Central memory CD8-positive, alpha-beta T cell (primary cell): Measurements from ENCODE around the gene SUSD4.
"Not testable (repeated sequence)": the region's sequence is repeated elsewhere in the genome, so short reads cannot be mapped to it uniquely, and the experiment has no call there.

Source experiments
- ATAC-seq: fragments of 150-1000 bp; cut with Tn5 transposase; replicated peaks from 2 replicates; pipeline ENCODE4 v1.10.0; 2022; ENCODE audit warnings: mild to moderate bottlenecking, moderate FRiP score, moderate number of reproducible peaks; ENCODE audit not compliant: poor library complexity, severe bottlenecking; ENCODE audit errors: extremely low read depth
- DNase-seq, 2 donors: peaks; one replicate each; pipeline ENCODE4 v3.0.0; 2021; ENCODE audit warnings: low spot score in 2 of 2
- H3K27ac Mint-ChIP-seq: one replicate; pipeline ENCODE4 v1.8.0; 2022; ENCODE audit warnings: low read depth, mild to moderate bottlenecking, moderate library complexity, mixed read lengths
- H3K27me3 Mint-ChIP-seq: one replicate; pipeline ENCODE4 v1.8.0; 2022; ENCODE audit warnings: mixed read lengths
- H3K36me3 Mint-ChIP-seq: one replicate; pipeline ENCODE4 v1.8.0; 2022; ENCODE audit warnings: mild to moderate bottlenecking, moderate library complexity, mixed read lengths; ENCODE audit not compliant: insufficient read depth
- H3K4me1 Mint-ChIP-seq: one replicate; pipeline ENCODE4 v1.8.0; 2022; ENCODE audit warnings: mixed read lengths
- H3K4me3 Mint-ChIP-seq: one replicate; pipeline ENCODE4 v1.8.0; 2022; ENCODE audit warnings: mild to moderate bottlenecking, moderate library complexity, mixed read lengths
- H3K9me3 Mint-ChIP-seq: one replicate; pipeline ENCODE4 v1.8.0; 2022; ENCODE audit warnings: mixed read lengths

Gene SUSD4

DNA sequence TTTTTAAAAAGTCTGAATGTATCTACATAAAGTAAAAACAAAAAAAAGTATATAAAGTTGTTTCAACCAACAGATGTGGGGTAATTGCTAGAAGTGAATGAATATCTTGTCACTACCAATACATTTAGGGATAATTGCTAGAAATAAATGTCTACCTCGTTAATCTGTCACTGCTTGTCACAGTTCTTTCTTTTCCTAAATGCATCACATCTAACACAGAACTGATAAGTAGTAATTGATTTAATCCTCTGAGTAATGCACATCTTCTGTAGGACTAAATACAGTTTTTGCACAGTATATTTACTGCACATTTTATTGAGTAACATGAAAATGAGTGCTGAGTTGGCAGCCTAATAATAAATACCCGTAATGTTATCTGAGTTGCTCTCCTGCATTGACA is 72.2 kb downstream of the SUSD4 start:
- DNase-seq (no peak), ATAC-seq (no peak)
- Mint-ChIP-seq H3K9me3 (no peaks in the 10 kb centered on the region), H3K36me3 (no peaks in the 10 kb centered on the region), H3K4me3 (no peak overlapping the region), H3K27ac (no peak overlapping the region), H3K27me3 (no peaks in the 10 kb centered on the region), H3K4me1 (no peaks in the 10 kb centered on the region)

DNA sequence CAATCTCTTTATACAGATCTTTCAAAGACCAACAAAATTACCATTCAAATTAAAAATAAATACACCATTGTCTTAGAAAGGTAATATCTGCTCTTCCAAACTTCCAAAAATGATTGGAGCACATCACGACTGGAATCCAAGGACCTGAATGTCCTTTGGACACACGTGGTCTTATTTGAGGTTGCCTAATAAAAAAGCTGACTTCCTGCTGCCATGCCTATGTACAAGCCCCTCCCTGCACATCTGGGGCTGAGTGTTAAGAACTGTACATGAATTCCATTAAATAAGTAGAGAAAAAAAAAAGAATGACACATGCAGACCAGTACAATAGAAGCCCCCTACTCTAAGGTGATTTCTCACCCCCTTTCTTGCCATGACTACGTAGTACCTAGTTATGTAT is 73.6 kb downstream of the SUSD4 start:
- Mint-ChIP-seq H3K36me3 (no peaks in the 10 kb centered on the region), H3K27ac (no peak overlapping the region), H3K9me3 (peaks cover 4% of the 10 kb centered on the region), H3K27me3 (peaks cover 6% of the 10 kb centered on the region), H3K4me3 (no peak overlapping the region), H3K4me1 (no peaks in the 10 kb centered on the region)
- no peak for DNase-seq
- ATAC-seq, result no peak

DNA sequence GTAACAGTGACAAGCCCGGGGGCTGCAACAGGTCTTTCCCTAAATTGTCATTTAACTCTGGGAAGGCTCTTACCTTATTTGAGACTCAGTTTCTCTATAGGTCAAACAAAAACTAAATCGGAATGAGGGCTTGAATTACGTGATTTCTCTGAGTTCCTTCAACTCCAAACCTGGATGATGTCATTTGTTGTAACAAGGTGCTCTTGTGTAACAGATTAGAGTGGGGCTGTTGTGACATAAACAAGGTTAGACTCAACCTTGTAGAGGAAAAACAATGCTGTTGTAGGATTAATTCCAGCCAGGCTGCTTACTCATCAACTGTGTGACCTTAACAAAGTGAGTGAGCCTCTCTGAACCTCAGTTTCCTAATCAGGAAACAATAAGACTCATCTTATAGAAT is 74.4 kb downstream of the SUSD4 start:
- DNase-seq, result no peak
- no peaks in the 10 kb centered on the region for H3K4me1 Mint-ChIP-seq
- H3K27me3 Mint-ChIP-seq, result peaks cover 10% of the 10 kb centered on the region
- no peak for ATAC-seq
- H3K36me3 Mint-ChIP-seq, result no peaks in the 10 kb centered on the region
- H3K4me3 Mint-ChIP-seq, result no peak overlapping the region
- H3K27ac Mint-ChIP-seq, result no peak overlapping the region
- peaks cover 6% of the 10 kb centered on the region for H3K9me3 Mint-ChIP-seq

DNA sequence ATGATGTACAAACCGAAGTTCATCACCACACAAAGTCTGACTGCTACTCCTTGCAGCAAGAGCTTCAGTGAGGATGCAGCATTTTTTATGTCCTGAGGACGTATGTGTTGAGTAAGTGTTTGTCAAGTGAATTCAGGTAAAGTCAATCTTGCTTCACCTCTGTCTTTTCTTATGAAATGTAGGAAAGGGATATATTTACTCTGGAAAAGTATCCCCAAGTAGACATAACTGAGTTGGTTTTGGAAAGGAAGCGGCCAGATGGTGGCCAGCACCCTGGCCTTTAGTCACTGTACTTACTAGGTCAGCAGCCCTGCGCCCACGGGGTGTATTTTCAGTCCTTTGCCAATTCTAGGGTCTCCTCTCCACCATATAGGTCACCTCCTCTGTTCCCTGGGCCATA is 75.2 kb downstream of the SUSD4 start:
- Mint-ChIP-seq H3K27me3 (peaks cover 10% of the 10 kb centered on the region), H3K27ac (no peak overlapping the region), H3K4me1 (no peaks in the 10 kb centered on the region), H3K4me3 (no peak overlapping the region), H3K9me3 (peaks cover 6% of the 10 kb centered on the region), H3K36me3 (peaks cover 1% of the 10 kb centered on the region)
- no peak for ATAC-seq
- no peak for DNase-seq

DNA sequence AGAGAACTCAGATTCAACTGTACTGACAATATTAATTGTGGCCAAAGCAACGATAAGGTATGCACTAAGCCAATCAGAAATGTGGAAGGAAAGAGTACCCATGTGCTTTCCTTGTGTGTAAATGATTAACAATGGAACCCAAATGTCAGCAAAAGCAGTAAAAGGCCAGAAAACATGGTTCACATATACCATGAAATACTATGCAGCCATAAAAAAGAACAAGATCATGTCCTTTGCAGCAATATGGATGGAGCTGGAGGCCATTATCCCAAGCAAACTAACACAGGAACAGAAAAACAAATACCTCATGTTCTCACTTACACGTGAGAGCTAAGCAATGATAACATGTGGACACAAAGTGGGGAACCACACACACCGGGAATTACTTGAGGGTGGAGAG is 78.5 kb downstream of the SUSD4 start:
- no peak for DNase-seq
- no peak for ATAC-seq
- H3K27ac Mint-ChIP-seq, result no peak overlapping the region
- H3K36me3 Mint-ChIP-seq, result peaks cover 2% of the 10 kb centered on the region
- no peaks in the 10 kb centered on the region for H3K4me1 Mint-ChIP-seq
- peaks cover 6% of the 10 kb centered on the region for H3K9me3 Mint-ChIP-seq
- no peak overlapping the region for H3K4me3 Mint-ChIP-seq
- H3K27me3 Mint-ChIP-seq, result peaks cover 19% of the 10 kb centered on the region

DNA sequence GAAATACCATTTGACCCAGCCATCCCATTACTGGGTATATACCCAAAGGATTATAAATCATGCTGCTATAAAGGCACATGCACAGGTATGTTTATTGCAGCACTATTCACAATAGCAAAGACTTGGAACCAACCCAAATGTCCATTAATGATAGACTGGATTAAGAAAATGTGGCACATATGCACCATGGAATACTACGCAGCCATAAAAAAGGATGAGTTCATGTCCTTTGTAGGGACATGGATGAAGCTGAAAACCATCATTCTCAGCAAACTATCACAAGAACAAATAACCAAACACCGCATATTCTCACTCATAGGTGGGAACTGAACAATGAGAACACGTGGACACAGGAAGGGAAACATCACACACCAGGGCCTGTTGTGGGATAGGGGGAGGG is 80.3 kb downstream of the SUSD4 start:
- not testable (repeated sequence) for H3K9me3 Mint-ChIP-seq, H3K36me3 Mint-ChIP-seq, H3K27ac Mint-ChIP-seq, H3K4me1 Mint-ChIP-seq, DNase-seq, ATAC-seq, H3K4me3 Mint-ChIP-seq
- H3K27me3 Mint-ChIP-seq, result peaks cover 36% of the 10 kb centered on the region

DNA sequence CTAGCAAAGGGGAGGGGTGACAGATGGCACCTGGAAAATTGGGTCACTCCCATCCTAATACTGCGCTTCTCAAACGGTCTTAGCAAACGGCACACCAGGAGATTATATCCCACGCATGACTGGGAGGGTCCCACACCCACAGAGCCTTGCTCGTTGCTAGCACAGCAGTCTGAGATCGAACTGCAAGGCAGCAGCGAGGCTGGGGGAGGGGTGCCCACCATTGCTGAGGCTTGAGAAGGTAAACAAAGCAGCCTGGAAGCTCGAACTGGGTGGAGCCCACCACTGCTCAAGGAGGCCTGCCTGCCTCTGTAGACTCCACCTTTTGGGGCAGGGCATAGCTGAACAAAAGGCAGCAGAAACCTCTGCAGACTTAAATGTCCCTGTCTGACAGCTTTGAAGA is 85.7 kb downstream of the SUSD4 start:
- DNase-seq, H3K9me3 Mint-ChIP-seq, H3K36me3 Mint-ChIP-seq, H3K4me1 Mint-ChIP-seq, H3K4me3 Mint-ChIP-seq, ATAC-seq, H3K27ac Mint-ChIP-seq: not testable (repeated sequence)
- H3K27me3 Mint-ChIP-seq, result peaks cover 26% of the 10 kb centered on the region

DNA sequence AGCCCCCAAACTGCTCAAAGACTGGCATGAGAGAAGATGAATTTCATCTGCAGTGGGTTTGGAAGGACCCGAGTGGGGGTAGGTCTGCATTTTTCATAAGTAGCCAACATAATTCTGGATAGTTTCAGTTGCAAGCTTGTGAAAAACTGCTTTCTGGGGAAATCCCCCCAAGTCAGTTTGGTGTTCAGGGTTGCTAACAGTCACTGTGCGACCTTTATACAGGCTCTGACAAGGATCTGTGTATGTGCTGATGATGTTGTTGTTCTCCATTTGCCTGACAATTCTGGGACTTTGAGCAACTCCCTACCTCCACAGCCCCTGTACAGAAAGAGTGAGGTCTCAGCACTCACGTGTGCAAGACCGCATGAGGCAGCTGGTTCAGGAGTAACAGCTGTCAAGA is 87.9 kb downstream of the SUSD4 start:
- Mint-ChIP-seq H3K4me1 (no peaks in the 10 kb centered on the region), H3K36me3 (no peaks in the 10 kb centered on the region)
- no peak for ATAC-seq

DNA sequence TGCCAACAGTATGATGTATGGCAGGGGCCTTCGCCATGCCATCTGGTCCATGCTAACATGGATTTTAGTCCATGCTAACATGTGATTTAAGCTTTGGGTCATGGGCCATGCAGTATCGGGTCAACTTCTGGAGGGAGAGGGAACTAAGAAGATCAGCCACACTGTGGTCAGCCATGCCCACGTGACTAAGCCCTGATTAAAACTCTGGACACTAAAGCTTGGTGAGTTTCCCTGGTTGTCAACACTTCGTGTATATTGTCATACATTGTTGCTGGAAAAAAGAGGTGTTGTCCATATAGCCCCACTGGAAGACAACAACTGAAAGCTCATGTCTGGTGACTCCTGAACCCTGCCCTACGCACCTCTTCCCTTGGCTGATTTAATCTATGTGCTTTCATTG is 90.5 kb downstream of the SUSD4 start:
- Mint-ChIP-seq H3K9me3 (no peaks in the 10 kb centered on the region), H3K36me3 (no peaks in the 10 kb centered on the region), H3K27me3 (no peaks in the 10 kb centered on the region), H3K4me1 (no peaks in the 10 kb centered on the region), H3K4me3 (no peak overlapping the region), H3K27ac (no peak overlapping the region)
- ATAC-seq (no peak), DNase-seq (no peak)

More for the DNA sequence above, 87.9 kb downstream of the SUSD4 start:
- Mint-ChIP-seq H3K27me3 (peaks cover 23% of the 10 kb centered on the region), H3K27ac (no peak overlapping the region), H3K9me3 (no peaks in the 10 kb centered on the region), H3K4me3 (no peak overlapping the region)
- no peak for DNase-seq

DNA sequence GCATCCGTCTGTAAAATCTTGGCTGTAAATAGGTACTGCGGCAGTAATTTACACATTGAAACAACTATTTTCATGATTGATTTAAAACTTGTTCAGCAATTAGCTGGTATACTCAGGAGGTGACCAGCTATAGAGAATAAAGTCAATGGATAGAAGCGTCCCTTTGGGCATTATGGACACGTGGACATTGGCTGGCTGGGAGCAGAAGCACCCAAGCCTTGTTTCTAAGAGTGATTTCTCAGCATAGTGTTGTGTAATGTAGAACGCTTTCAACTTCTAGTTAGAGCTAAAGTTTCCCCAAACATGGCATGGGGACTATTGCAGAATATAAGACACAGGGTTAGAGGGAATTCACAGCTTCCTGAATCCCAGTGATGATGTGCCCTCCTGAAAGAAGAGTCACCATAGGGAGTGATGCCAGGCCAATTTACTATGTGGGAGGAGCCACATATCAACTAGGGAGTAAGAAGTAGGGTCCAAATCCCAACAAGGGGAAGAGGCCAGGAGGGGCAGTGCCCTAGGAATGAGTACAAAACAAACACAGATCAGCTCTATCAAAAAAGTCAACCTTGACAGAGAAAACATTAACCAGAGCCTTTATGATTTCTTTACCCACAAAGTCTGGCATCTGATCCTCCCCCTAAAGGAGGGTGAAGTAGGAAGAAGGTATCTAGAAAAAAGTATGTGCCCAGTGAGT is 92.7 kb downstream of the SUSD4 start:
- Mint-ChIP-seq H3K27ac (no peak overlapping the region), H3K27me3 (no peaks in the 10 kb centered on the region), H3K36me3 (no peaks in the 10 kb centered on the region), H3K4me1 (no peaks in the 10 kb centered on the region), H3K9me3 (no peaks in the 10 kb centered on the region), H3K4me3 (no peak overlapping the region)
- ATAC-seq, result no peak
- no peak for DNase-seq

DNA sequence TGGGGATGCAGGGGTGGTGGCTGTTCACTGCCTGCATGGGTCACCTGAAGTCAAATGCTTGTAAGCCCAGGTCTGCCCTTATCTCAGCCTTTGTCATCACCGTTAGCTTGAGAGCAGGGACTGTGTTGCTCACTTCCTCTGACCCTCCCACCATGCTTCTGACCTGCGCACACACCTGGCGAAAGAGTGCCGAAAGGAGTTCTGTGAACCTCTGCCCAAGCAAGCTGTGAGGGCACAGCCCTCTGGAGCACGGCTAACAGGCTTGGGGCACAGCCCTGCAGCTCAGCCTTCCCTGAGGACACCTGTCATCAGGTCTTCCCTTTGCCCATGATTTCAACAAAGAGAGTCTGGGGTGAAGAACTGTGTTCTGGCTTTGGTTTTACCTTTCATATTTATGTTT is 93.8 kb downstream of the SUSD4 start:
- Mint-ChIP-seq H3K9me3 (no peaks in the 10 kb centered on the region), H3K36me3 (no peaks in the 10 kb centered on the region), H3K4me1 (no peaks in the 10 kb centered on the region), H3K27ac (no peak overlapping the region), H3K4me3 (no peak overlapping the region), H3K27me3 (peaks cover 1% of the 10 kb centered on the region)
- DNase-seq (no peak), ATAC-seq (no peak)

DNA sequence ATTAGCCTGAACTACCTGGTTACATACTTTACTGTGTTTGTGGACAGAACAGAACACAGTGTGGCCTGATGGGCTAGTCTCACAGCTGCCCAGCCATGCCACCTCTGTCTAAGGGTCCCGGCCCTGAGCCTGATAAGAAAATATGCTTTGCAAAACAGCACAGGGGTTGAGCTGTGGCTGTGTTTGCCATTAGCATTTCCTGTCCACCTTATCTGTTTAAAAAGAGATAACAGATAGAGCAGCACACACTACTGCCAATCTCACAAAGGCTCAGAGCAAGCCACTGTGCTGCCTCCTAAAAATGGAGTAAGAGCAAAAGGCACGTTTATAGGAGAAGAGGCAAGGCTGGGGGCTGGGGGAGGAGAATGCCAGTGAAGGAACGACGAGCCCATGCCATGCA is 95.0 kb downstream of the SUSD4 start:
- H3K27ac Mint-ChIP-seq, result no peak overlapping the region
- no peaks in the 10 kb centered on the region for H3K4me1 Mint-ChIP-seq
- peaks cover 13% of the 10 kb centered on the region for H3K27me3 Mint-ChIP-seq
- ATAC-seq, result no peak
- DNase-seq, result no peak
- no peaks in the 10 kb centered on the region for H3K36me3 Mint-ChIP-seq
- H3K4me3 Mint-ChIP-seq, result no peak overlapping the region
- H3K9me3 Mint-ChIP-seq, result no peaks in the 10 kb centered on the region

DNA sequence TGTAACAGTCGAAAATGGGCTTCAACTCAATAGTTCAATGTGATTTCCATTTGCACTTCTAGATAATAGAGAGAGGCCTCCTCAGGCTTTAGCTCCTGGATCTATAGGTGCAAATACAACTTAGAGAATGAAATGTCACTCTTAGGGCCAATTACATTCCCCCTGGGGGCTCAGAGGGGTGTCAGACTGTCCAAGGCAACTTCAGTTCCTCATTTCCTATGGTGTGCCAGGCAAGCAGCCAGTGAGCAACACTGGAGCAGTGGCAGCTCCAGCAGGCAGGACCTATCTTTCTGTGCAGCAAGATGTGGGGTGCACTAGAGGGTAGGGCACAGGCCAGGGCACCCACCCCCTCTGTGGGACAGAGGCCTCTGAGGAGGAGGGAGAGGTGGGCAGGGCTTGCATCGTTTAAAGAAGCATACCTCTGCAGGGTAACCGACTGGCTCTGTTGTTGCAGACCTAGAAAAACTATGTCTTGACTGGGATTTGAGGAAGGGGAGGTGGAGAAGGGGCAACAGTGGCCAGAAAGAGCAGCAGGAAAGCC is 97.3 kb downstream of the SUSD4 start:
- DNase-seq (no peak), ATAC-seq (no peak)
- no peak overlapping the region for H3K4me3 Mint-ChIP-seq
- peaks cover 22% of the 10 kb centered on the region for H3K27me3 Mint-ChIP-seq
- no peaks in the 10 kb centered on the region for H3K9me3 Mint-ChIP-seq
- no peaks in the 10 kb centered on the region for H3K36me3 Mint-ChIP-seq
- no peak overlapping the region for H3K27ac Mint-ChIP-seq
- H3K4me1 Mint-ChIP-seq, result no peaks in the 10 kb centered on the region
